Measurements from ENCODE around the gene MCEMP1.

Gene MCEMP1

GRCh38 chr19:7699003-7699402 is 22.1 kb downstream of the MCEMP1 start:
- no peak for DNase-seq

- no peak for DNase-seq
Measured at GRCh38 chr19:7699417-7700401, 22.8 kb downstream of the MCEMP1 start.

GRCh38 chr19:7701049-7701653 is 24.3 kb downstream of the MCEMP1 start:
- DNase-seq = no peak

GRCh38 chr19:7701654-7702457 is 25.0 kb downstream of the MCEMP1 start, which contains the start of gene FCER2:
Gene FCER2 (minus strand): TSS chr19:7702131. CDS start chr19:7699760, 2,371 bp downstream.
- no peak for DNase-seq

- no peak for DNase-seq
Measured at GRCh38 chr19:7703332-7703731, 26.4 kb downstream of the MCEMP1 start.

- no peak for DNase-seq
Measured at GRCh38 chr19:7704280-7705060, 27.6 kb downstream of the MCEMP1 start.

- DNase-seq = peak; percentile 64
Measured at GRCh38 chr19:7705387-7706187, 28.7 kb downstream of the MCEMP1 start.

- DNase-seq = no peak
Measured at GRCh38 chr19:7706188-7706954, 29.5 kb downstream of the MCEMP1 start.

GRCh38 chr19:7706955-7707456 is 30.1 kb downstream of the MCEMP1 start:
- no peak for DNase-seq

GRCh38 chr19:7709932-7710460 is 33.1 kb downstream of the MCEMP1 start:
- DNase-seq = no peak

- no peak for DNase-seq
Measured at GRCh38 chr19:7710616-7711015, 33.7 kb downstream of the MCEMP1 start.

- DNase-seq = no peak
Measured at GRCh38 chr19:7715671-7716070, 38.8 kb downstream of the MCEMP1 start.

GRCh38 chr19:7716762-7717161 is 39.9 kb downstream of the MCEMP1 start:
- DNase-seq = no peak

GRCh38 chr19:7718668-7719067 is 41.8 kb downstream of the MCEMP1 start:
- no peak for DNase-seq

- DNase-seq = no peak
Measured at GRCh38 chr19:7720351-7720750, 43.5 kb downstream of the MCEMP1 start.

GRCh38 chr19:7722231-7722651 is 45.4 kb downstream of the MCEMP1 start:
- DNase-seq = no peak

- no peak for DNase-seq
Measured at GRCh38 chr19:7725791-7726190, 48.9 kb downstream of the MCEMP1 start.

GRCh38 chr19:7729211-7729610 is 52.3 kb downstream of the MCEMP1 start:
- DNase-seq = no peak
